Peyer's patch (tissue), 4 donors: ENCODE results near the gene PPP2R5C. TPM values are rescaled to one million over a fixed set of nuclear protein-coding genes. Genes with fewer than 3 reads are reported as not detected.

Experiments
- DNase-seq, 3 donors: peaks; one replicate each; pipeline ENCODE4 v3.0.0-alpha.2; 2017 to 2019
- H3K27ac ChIP-seq, 4 donors: fragments of 200-600 bp; sonication (generic); one replicate each; pipeline ENCODE4 v1.5.1; 2016 to 2019
- H3K27me3 ChIP-seq, 2 donors: fragments of 200-600 bp; sonication (generic); one replicate each; pipeline ENCODE4 v1.5.1; 2019
- H3K36me3 ChIP-seq, 3 donors: fragments of 200-600 bp; sonication (generic); one replicate each; pipeline ENCODE4 v1.5.1; 2016 to 2019
- H3K4me1 ChIP-seq, 4 donors: fragments of 200-600 bp; sonication (generic); one replicate each; pipeline ENCODE4 v1.5.1; 2016 to 2019
- H3K4me3 ChIP-seq, 4 donors: fragments of 200-600 bp; sonication (generic); 1 replicate in 3 of 4; 2 replicates in 1 of 4; pipeline ENCODE4 v1.5.1; 2016 to 2019; ENCODE audit warnings: mild to moderate bottlenecking in 1 of 4
- H3K9me3 ChIP-seq, 4 donors: fragments of 200-600 bp; sonication (generic); one replicate each; pipeline ENCODE4 v1.5.1; 2016 to 2019; ENCODE audit warnings: mild to moderate bottlenecking in 1 of 4
- POLR2A ChIP-seq, 2 donors: fragments of 450-650 bp; IDR thresholded peaks; one replicate each; pipeline ENCODE4 v1.5.1; 2017; ENCODE audit warnings: antibody characterized with exemption in 2 of 2, mild to moderate bottlenecking in 2 of 2, moderate library complexity in 2 of 2
- total RNA-seq, 4 donors: library from RNA; depleted of rRNA; stranded (reverse); fragments of >200 nt; gene quantifications; one replicate each; pipeline ENCODE4 v1.1.0, GENCODE V29; 2016
- TF ChIP-seq, protein P1 (sequence below), 6 experiments: fragments of 450-650 bp in 4 of 6; fragments of 200-600 bp in 2 of 6; sonication (generic) in 1 of 6; IDR thresholded peaks; one replicate each; pipeline ENCODE4 v1.5.1; 2017 to 2019; ENCODE audit warnings: antibody characterized with exemption in 6 of 6, mild to moderate bottlenecking in 3 of 6, moderate library complexity in 1 of 6

The PPP2R5C gene
- total RNA-seq, 4 donors from 2014 or later = 87.6 to 137 (median 91.9) TPM

- TF ChIP-seq POLR2A (IDR thresholded peaks at IDR 0.05) = no peak
- TF ChIP-seq, protein P1, sequence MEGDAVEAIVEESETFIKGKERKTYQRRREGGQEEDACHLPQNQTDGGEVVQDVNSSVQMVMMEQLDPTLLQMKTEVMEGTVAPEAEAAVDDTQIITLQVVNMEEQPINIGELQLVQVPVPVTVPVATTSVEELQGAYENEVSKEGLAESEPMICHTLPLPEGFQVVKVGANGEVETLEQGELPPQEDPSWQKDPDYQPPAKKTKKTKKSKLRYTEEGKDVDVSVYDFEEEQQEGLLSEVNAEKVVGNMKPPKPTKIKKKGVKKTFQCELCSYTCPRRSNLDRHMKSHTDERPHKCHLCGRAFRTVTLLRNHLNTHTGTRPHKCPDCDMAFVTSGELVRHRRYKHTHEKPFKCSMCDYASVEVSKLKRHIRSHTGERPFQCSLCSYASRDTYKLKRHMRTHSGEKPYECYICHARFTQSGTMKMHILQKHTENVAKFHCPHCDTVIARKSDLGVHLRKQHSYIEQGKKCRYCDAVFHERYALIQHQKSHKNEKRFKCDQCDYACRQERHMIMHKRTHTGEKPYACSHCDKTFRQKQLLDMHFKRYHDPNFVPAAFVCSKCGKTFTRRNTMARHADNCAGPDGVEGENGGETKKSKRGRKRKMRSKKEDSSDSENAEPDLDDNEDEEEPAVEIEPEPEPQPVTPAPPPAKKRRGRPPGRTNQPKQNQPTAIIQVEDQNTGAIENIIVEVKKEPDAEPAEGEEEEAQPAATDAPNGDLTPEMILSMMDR (IDR thresholded peaks at IDR 0.05) = no peak
- no peak for DNase-seq
- no peak overlapping the region for H3K27ac ChIP-seq
- H3K4me1 ChIP-seq = peaks cover 0 to 13% (median 7%) of the 10 kb centered on the region in 4 donors
- H3K4me3 ChIP-seq = no peak overlapping the region
- H3K27me3 ChIP-seq = no peaks in the 10 kb centered on the region
- no peaks in the 10 kb centered on the region for H3K36me3 ChIP-seq
- H3K9me3 ChIP-seq = no peaks in the 10 kb centered on the region
Measured at GRCh38 chr14:101945171-101945570, 183.7 kb downstream of the PPP2R5C start.

- TF ChIP-seq, protein P1 (IDR thresholded peaks at IDR 0.05) = no peak
- no peak for TF ChIP-seq POLR2A (IDR thresholded peaks at IDR 0.05)
- H3K36me3 ChIP-seq = no peaks in the 10 kb centered on the region
- no peak for DNase-seq
Measured at GRCh38 chr14:101947577-101947903, 186.0 kb downstream of the PPP2R5C start.

DNA sequence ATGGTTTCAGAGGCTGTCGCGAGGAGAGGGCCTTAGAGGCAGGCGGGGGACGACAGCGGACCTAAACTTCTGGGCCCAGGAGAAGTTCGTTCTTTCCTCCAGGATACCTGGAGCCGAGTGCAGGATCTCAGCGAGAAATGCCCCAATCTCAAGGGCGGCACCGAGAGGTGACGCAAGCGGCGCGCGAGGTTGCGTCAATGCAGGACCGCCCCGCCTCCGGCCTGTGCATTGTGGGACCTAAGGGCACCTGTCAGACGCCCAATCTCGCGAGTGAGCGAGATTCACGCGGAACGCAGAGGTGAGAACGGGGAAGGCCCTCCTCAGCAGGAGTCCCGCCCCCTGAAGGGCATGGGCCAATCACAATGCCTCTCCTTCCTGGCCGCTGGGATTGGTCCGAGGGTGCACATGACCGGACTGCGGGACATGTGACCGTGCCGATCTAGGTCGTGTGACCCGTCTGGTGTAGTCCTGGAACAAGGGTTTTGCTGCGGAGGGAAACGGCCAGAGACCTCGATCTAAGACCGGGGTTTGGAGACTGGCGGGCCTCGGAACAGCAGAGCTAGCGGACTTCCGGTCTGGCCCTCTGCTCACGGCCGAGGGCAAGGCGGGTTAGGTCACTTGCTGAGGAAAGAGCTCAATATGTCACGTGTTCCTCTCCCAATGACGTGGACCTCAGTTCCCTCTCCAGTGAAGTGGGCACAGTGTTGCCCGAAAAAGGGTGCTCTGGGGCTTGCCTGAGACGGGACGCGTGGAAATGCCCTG is 186.6 kb downstream of the PPP2R5C start:
- TF ChIP-seq, protein P1 (IDR thresholded peaks at IDR 0.05) = peak in 2 of 6 experiments; percentile 1 to 18
- peak; percentile 85 to 94 for TF ChIP-seq POLR2A (IDR thresholded peaks at IDR 0.05)
- H3K27me3 ChIP-seq = no peaks in the 10 kb centered on the region
- H3K27ac ChIP-seq = peak overlapping the region; percentile 89 to 98 (median 94)

More at GRCh38 chr14:101947577-101947903, 186.0 kb downstream of the PPP2R5C start:
- peak overlapping the region; percentile 89 to 98 (median 94) for H3K27ac ChIP-seq
- H3K27me3 ChIP-seq = no peaks in the 10 kb centered on the region
- no peaks in the 10 kb centered on the region for H3K9me3 ChIP-seq
- H3K4me1 ChIP-seq = peaks cover 0 to 13% (median 7%) of the 10 kb centered on the region in 4 donors
- H3K4me3 ChIP-seq = peak overlapping the region; percentile 56 to 88 (median 76)

GRCh38 chr14:101948666-101949216 is 187.2 kb downstream of the PPP2R5C start:
- TF ChIP-seq, protein P1 (IDR thresholded peaks at IDR 0.05) = no peak
- TF ChIP-seq POLR2A (IDR thresholded peaks at IDR 0.05) = no peak
- DNase-seq = peak in 1 of 3 donors; percentile 58
- no peaks in the 10 kb centered on the region for H3K9me3 ChIP-seq
- H3K36me3 ChIP-seq = no peaks in the 10 kb centered on the region
- no peaks in the 10 kb centered on the region for H3K27me3 ChIP-seq
- peak overlapping the region; percentile 89 to 98 (median 94) for H3K27ac ChIP-seq
- H3K4me1 ChIP-seq = peaks cover 0 to 13% (median 7%) of the 10 kb centered on the region in 4 donors
- peak overlapping the region; percentile 56 to 88 (median 76) for H3K4me3 ChIP-seq

More for the DNA sequence above, 186.6 kb downstream of the PPP2R5C start:
- DNase-seq = peak; percentile 100
- Histone ChIP-seq H3K9me3 (no peaks in the 10 kb centered on the region), H3K36me3 (no peaks in the 10 kb centered on the region), H3K4me3 (peak overlapping the region; percentile 56 to 88 (median 76)), H3K4me1 (peaks cover 0 to 13% (median 7%) of the 10 kb centered on the region in 4 donors)

DNA sequence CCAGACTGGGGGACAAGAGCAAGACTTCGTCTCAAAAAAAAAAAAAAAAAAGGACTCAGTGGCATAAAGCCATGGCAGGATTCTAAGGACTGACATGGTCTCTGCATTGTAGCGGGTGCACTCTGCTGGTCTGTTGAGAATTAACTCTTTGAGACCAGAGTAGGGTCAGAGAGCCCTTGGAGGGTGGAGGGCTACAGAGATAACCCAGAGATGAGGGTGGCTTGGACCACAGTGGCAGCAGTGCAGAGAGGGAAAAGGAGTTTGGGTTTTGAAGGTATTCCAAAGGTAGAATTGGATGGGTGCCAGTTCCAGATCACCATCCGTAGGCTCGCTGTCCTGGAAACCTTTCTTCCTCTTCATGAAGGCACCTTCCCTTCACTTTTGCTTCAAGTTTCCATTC is 188.6 kb downstream of the PPP2R5C start:
- Histone ChIP-seq H3K4me1 (peaks cover 0 to 13% (median 7%) of the 10 kb centered on the region in 4 donors), H3K27ac (no peak overlapping the region), H3K4me3 (no peak overlapping the region), H3K27me3 (no peaks in the 10 kb centered on the region), H3K36me3 (no peaks in the 10 kb centered on the region), H3K9me3 (no peaks in the 10 kb centered on the region)
- DNase-seq = no peak
- no peak for TF ChIP-seq POLR2A (IDR thresholded peaks at IDR 0.05)
- TF ChIP-seq, protein P1 (IDR thresholded peaks at IDR 0.05) = no peak
